Endothelial cell of umbilical vein (primary cell): Measurements from ENCODE around the gene ACYP2. TPM values are rescaled to one million over a fixed set of nuclear protein-coding genes. Genes with fewer than 3 reads are reported as not detected.

ENCODE experiments used
- BruUV-seq: library from RNA; stranded (reverse); fragments of 400-500 nt; replicated peaks from 2 replicates; lab custom pipeline; 2021; lab: Mats Ljungman, UMichigan
- CTCF ChIA-PET: fragments of 300-600, 350-600 bp; sonication (Branson Sonifier 250); formaldehyde crosslinking; loops from one replicate; lab custom pipeline; 2021; ENCODE audit warnings: antibody characterized with exemption, inconsistent platforms; lab: Charles Lee
- POLR2A ChIA-PET: fragments of 300-600, 350-600 bp; sonication (Branson Sonifier 250); formaldehyde crosslinking; loops from one replicate; lab custom pipeline; 2021; ENCODE audit warnings: antibody characterized with exemption, inconsistent platforms; lab: Charles Lee
- DNase-seq: peaks from one replicate; pipeline ENCODE4 v3.0.0-alpha.2; 2011; ENCODE audit warnings: low read depth, low spot score
- FAIRE-seq: peaks from 2 replicates; lab custom pipeline; 2011; peaks lifted over from hg19 to GRCh38; lab: Jason Lieb, UNC
- H2AFZ ChIP-seq: 2 replicates; pipeline ENCODE4 v1.6.0; 2012; ENCODE audit warnings: low read depth, low read length, control low read depth, inconsistent platforms
- H3K27ac ChIP-seq: 2 replicates; pipeline ENCODE4 v1.5.1; 2011; ENCODE audit warnings: low read depth, mild to moderate bottlenecking, control low read depth, low read length, moderate library complexity; ENCODE audit not compliant: insufficient read depth
- H3K27me3 ChIP-seq, 2 experiments: 2 replicates each; pipeline versions ENCODE4 v1.6.0 to v1.6.1; 2011; ENCODE audit warnings: low read length in 2 of 2, mixed read lengths in 1 of 2; ENCODE audit not compliant: control insufficient read depth in 2 of 2, insufficient read depth in 2 of 2
- H3K36me3 ChIP-seq, 2 experiments: 2 replicates in 1 of 2; 3 replicates in 1 of 2; pipeline ENCODE4 v1.5.1; 2011; ENCODE audit warnings: low read length in 2 of 2, mild to moderate bottlenecking in 1 of 2, moderate library complexity in 1 of 2; ENCODE audit not compliant: control insufficient read depth in 2 of 2, insufficient read depth in 2 of 2; ENCODE audit errors: extremely low read depth in 1 of 2
- H3K4me1 ChIP-seq: 3 replicates; pipeline ENCODE4 v1.5.1; 2011; ENCODE audit warnings: mild to moderate bottlenecking, low read length; ENCODE audit not compliant: control insufficient read depth, insufficient read depth; ENCODE audit errors: extremely low read depth
- H3K4me2 ChIP-seq: 2 replicates; pipeline ENCODE4 v1.6.1; 2011; ENCODE audit warnings: low read length, control low read depth, mixed read lengths; ENCODE audit not compliant: insufficient read depth
- H3K4me3 ChIP-seq, 3 experiments: fragments of 200-600 bp in 1 of 3; sonication (generic), shearing (Covaris generic) in 1 of 3; replicated peaks in 1 of 3; 2 replicates each; pipeline ENCODE4 v1.5.1; 2011 to 2016; ENCODE audit warnings: control low read depth in 3 of 3, low read length in 3 of 3, mild to moderate bottlenecking in 2 of 3, inconsistent platforms in 1 of 3, low read depth in 1 of 3, moderate library complexity in 1 of 3; ENCODE audit not compliant: insufficient read depth in 1 of 3
- H3K79me2 ChIP-seq: 2 replicates; pipeline ENCODE4 v1.6.0; 2012; ENCODE audit warnings: low read length, inconsistent platforms; ENCODE audit not compliant: control insufficient read depth, insufficient read depth
- H3K9ac ChIP-seq: replicated peaks from 2 replicates; pipeline ENCODE3; 2011; ENCODE audit warnings: low read length, control low read depth; ENCODE audit not compliant: insufficient read depth; ENCODE audit errors: extremely low read depth
- H3K9me1 ChIP-seq: replicated peaks from 3 replicates; pipeline ENCODE4 v1.6.0; 2011; ENCODE audit warnings: mild to moderate bottlenecking, low read length; ENCODE audit not compliant: control insufficient read depth, insufficient read depth; ENCODE audit errors: extremely low read depth
- H3K9me3 ChIP-seq: replicated peaks from 2 replicates; pipeline ENCODE4 v1.5.1; 2012; ENCODE audit warnings: low read length, inconsistent platforms; ENCODE audit not compliant: control insufficient read depth, insufficient read depth
- H4K20me1 ChIP-seq: replicated peaks from 2 replicates; pipeline ENCODE3; 2011; ENCODE audit warnings: mild to moderate bottlenecking, low read length; ENCODE audit not compliant: control insufficient read depth, insufficient read depth; ENCODE audit errors: extremely low read depth
- CTCF ChIP-seq, 2 donors: IDR thresholded peaks; 1 replicate in 1 of 2; 2 replicates in 1 of 2; pipeline ENCODE4 v1.5.1; 2011; ENCODE audit warnings: low read length in 2 of 2, mild to moderate bottlenecking in 2 of 2, moderate library complexity in 2 of 2, control low read depth in 1 of 2, inconsistent platforms in 1 of 2, low read depth in 1 of 2; ENCODE audit not compliant: insufficient read depth in 1 of 2; ENCODE audit errors: extremely low read depth in 1 of 2
- EZH2 ChIP-seq: IDR thresholded peaks from 2 replicates; pipeline ENCODE4 v1.6.1; 2012; ENCODE audit warnings: borderline replicate concordance, low read depth, mild to moderate bottlenecking, moderate library complexity, low read length, inconsistent platforms; ENCODE audit not compliant: severe bottlenecking
- FOS ChIP-seq: IDR thresholded peaks from 2 replicates; pipeline ENCODE4 v1.6.1; 2011; ENCODE audit warnings: mild to moderate bottlenecking, low read length, moderate library complexity, borderline replicate concordance; ENCODE audit not compliant: insufficient read depth
- GATA2 ChIP-seq: IDR thresholded peaks from 2 replicates; pipeline ENCODE4 v1.7.0; 2011; ENCODE audit warnings: low read depth, mild to moderate bottlenecking, moderate library complexity, mixed read lengths, low read length; ENCODE audit not compliant: insufficient read length, insufficient read depth
- JUN ChIP-seq: IDR thresholded peaks from 2 replicates; pipeline ENCODE4 v1.6.1; 2011; ENCODE audit warnings: borderline replicate concordance, low read depth; ENCODE audit not compliant: insufficient read length, insufficient read depth
- MAX ChIP-seq: IDR thresholded peaks from 2 replicates; pipeline ENCODE4 v1.6.1; 2011; ENCODE audit not compliant: insufficient read depth, insufficient read length
- MYC ChIP-seq: IDR thresholded peaks from one replicate; pipeline ENCODE4 v1.6.1; 2011; ENCODE audit warnings: mild to moderate bottlenecking, low read depth, low read length
- POLR2A ChIP-seq: IDR thresholded peaks from 2 replicates; pipeline ENCODE4 v1.6.1; 2012; ENCODE audit warnings: low read depth, mild to moderate bottlenecking, control low read depth, low read length
- POLR2AphosphoS5 ChIP-seq: IDR thresholded peaks from 2 replicates; pipeline ENCODE4 v1.6.1; 2012; ENCODE audit warnings: low read depth, mild to moderate bottlenecking, control low read depth, low read length, moderate library complexity; ENCODE audit not compliant: insufficient read depth
- dilution Hi-C: fragments of 300-500 bp; cut with MboI; formaldehyde crosslinking; loops from one replicate; pipeline ENCODE4 v1.15.0; 2019; ENCODE audit warnings: low sequenced_read_pairs; ENCODE audit not compliant: extremely low pct_ligation_motif_present
- intact Hi-C: fragments of 100-400 bp; cut with micrococcal nuclease; formaldehyde crosslinking; loops from one replicate; pipeline ENCODE4 v1.10.0; 2022
- polyA plus RNA-seq, 4 experiments: library from polyadenylated mRNA; depleted of rRNA in 3 of 4; stranded (reverse) in 3 of 4; unstranded in 1 of 4; fragments of >200 nt; gene quantifications; 2 replicates each; pipeline versions ENCODE4 v1.2.1 to v1.2.3, GENCODE V29; 2011 to 2012; ENCODE audit warnings: missing spikeins in 1 of 4
- total RNA-seq: library from RNA; stranded (reverse); gene quantifications from 2 replicates; pipeline ENCODE4 v1.2.3, GENCODE V29; 2021

ACYP2 gene
- total and polyA plus RNA-seq, 2 donors (not counting 3 experiments of a cell fraction or from before 2014, with no cell fraction given), result 3.9 to 7.9 TPM

GRCh38 chr2:54090521-54091117 lies 24.8 kb upstream of the ACYP2 start:
- Histone ChIP-seq H4K20me1 (no peaks in the 10 kb centered on the region), H3K27me3 (peaks cover 0 to 2% of the 10 kb centered on the region in 2 experiments), H3K79me2 (no peaks in the 10 kb centered on the region), H3K4me1 (no peaks in the 10 kb centered on the region), H3K9me3 (no peaks in the 10 kb centered on the region), H3K4me2 (peak overlapping the region; percentile 21), H3K27ac (no peak overlapping the region), H3K9ac (no peak overlapping the region), H3K36me3 (no peaks in the 10 kb centered on the region), H2AFZ (peak overlapping the region; percentile 56), H3K4me3 (no peak overlapping the region), H3K9me1 (no peaks in the 10 kb centered on the region)
- DNase-seq (peak; percentile 26), FAIRE-seq (no peak)
- intact Hi-C loops, result no loop called here
- dilution Hi-C loops, result no loop called here
- BruUV-seq, result no TSS peak
- TF ChIP-seq FOS, result no peak
- no peak for TF ChIP-seq MYC
- TF ChIP-seq GATA2, result no peak
- TF ChIP-seq POLR2AphosphoS5, result no peak
- TF ChIP-seq POLR2A, result no peak
- no peak for TF ChIP-seq EZH2
- no peak for TF ChIP-seq JUN
- no peak for TF ChIP-seq CTCF (IDR thresholded peaks at IDR 0.05; ENCODE audit: extremely low read depth in 1 of 2, insufficient read depth in 1 of 2, low read depth in 1 of 2, low read length in 2 of 2)
- TF ChIP-seq MAX, result no peak
- ChIA-PET CTCF (no interaction called here), POLR2A (no interaction called here)
